Measurements from ENCODE around the gene MUC22. TPM values are rescaled to one million over a fixed set of nuclear protein-coding genes. Genes with fewer than 3 reads are reported as not detected.
"Not testable (repeated sequence)": the region's sequence is repeated elsewhere in the genome, so short reads cannot be mapped to it uniquely, and the experiment has no call there.

Gene MUC22
- total RNA-seq, 6 experiments from 2014 or later: not detected

- no peaks in the 10 kb centered on the region for H3K27me3 ChIP-seq
- H3K36me3 ChIP-seq: no peaks in the 10 kb centered on the region
- intact Hi-C loops (cut with DNase I): loop anchor here in 1 of 2 donors (10.0 kb wide), 1 partner anchor 134 kb away; no protein-coding TSS in a partner anchor
- H3K4me1 ChIP-seq: no peaks in the 10 kb centered on the region
- H3K9me3 ChIP-seq: no peaks in the 10 kb centered on the region
- H3K27ac ChIP-seq: no peak overlapping the region
- WGBS (ENCODE audit: insufficient coverage, low coverage, low lambda C conversion rate, missing lambda C conversion rate): 52% methylated on average over 10 of the region's 10 CpGs
- peak; percentile 43 to 79 (median 54) for ATAC-seq
- TF ChIP-seq CTCF (IDR thresholded peaks at IDR 0.05): peak; percentile 33 to 50 (median 42)
- TF ChIP-seq POLR2A (IDR thresholded peaks at IDR 0.05): no peak
- no peak for DNase-seq
- no peak overlapping the region for H3K4me3 ChIP-seq
Observed at GRCh38 chr6:31058128-31058894, 48.0 kb downstream of the MUC22 start.

GRCh38 chr6:31060145-31060544 lies 49.9 kb downstream of the MUC22 start:
- Histone ChIP-seq H3K4me1 (no peaks in the 10 kb centered on the region), H3K4me3 (no peak overlapping the region), H3K27me3 (no peaks in the 10 kb centered on the region), H3K36me3 (no peaks in the 10 kb centered on the region), H3K9me3 (no peaks in the 10 kb centered on the region), H3K27ac (no peak overlapping the region)
- TF ChIP-seq CTCF (IDR thresholded peaks at IDR 0.05) (no peak), POLR2A (IDR thresholded peaks at IDR 0.05) (no peak)
- WGBS (ENCODE audit: insufficient coverage, low coverage, low lambda C conversion rate, missing lambda C conversion rate): 77% methylated on average over 7 of the region's 8 CpGs
- intact Hi-C loops (cut with DNase I): loop anchor here in 1 of 2 donors (10.0 kb wide), 1 partner anchor 225 kb away; no protein-coding TSS in a partner anchor
- DNase-seq: no peak
- no peak for ATAC-seq

- 63% methylated on average over 5 of the region's 7 CpGs for WGBS (ENCODE audit: insufficient coverage, low coverage, low lambda C conversion rate, missing lambda C conversion rate)
- no peak overlapping the region for H3K4me3 ChIP-seq
- H3K4me1 ChIP-seq: no peaks in the 10 kb centered on the region
- DNase-seq (no peak), ATAC-seq (no peak)
- H3K9me3 ChIP-seq: no peaks in the 10 kb centered on the region
- H3K27me3 ChIP-seq: no peaks in the 10 kb centered on the region
- H3K27ac ChIP-seq: no peak overlapping the region
- no peaks in the 10 kb centered on the region for H3K36me3 ChIP-seq
- TF ChIP-seq POLR2A (IDR thresholded peaks at IDR 0.05) (no peak), CTCF (IDR thresholded peaks at IDR 0.05) (no peak)
- intact Hi-C loops (cut with DNase I): loop anchor here in 1 of 2 donors (10.0 kb wide), 1 partner anchor 229 kb away; no protein-coding TSS in a partner anchor
Observed at GRCh38 chr6:31063906-31064435, 53.7 kb downstream of the MUC22 start.

GRCh38 chr6:31065556-31065955 lies 55.3 kb downstream of the MUC22 start:
- no peak for TF ChIP-seq CTCF (IDR thresholded peaks at IDR 0.05)
- no peak for TF ChIP-seq POLR2A (IDR thresholded peaks at IDR 0.05)
- Histone ChIP-seq H3K4me1 (no peaks in the 10 kb centered on the region), H3K4me3 (no peak overlapping the region), H3K36me3 (no peaks in the 10 kb centered on the region), H3K9me3 (no peaks in the 10 kb centered on the region), H3K27ac (no peak overlapping the region), H3K27me3 (no peaks in the 10 kb centered on the region)
- intact Hi-C loops (cut with DNase I): loop anchor here in 1 of 2 donors (10.0 kb wide), 1 partner anchor 231 kb away; no protein-coding TSS in a partner anchor
- no peak for DNase-seq
- WGBS (ENCODE audit: insufficient coverage, low coverage, low lambda C conversion rate, missing lambda C conversion rate): 17% methylated on average over 1 of the region's 2 CpGs
- ATAC-seq: no peak

GRCh38 chr6:31067028-31067427 lies 56.8 kb downstream of the MUC22 start:
- intact Hi-C loops (cut with DNase I): loop anchor here in 1 of 2 donors (10.0 kb wide), 1 partner anchor 232 kb away; no protein-coding TSS in a partner anchor
- WGBS (ENCODE audit: insufficient coverage, low coverage, low lambda C conversion rate, missing lambda C conversion rate): 82% methylated on average over 6 of the region's 32 CpGs
- DNase-seq: not testable (repeated sequence)

GRCh38 chr6:31067891-31068668 lies 57.8 kb downstream of the MUC22 start:
- not testable (repeated sequence) for DNase-seq, H3K27me3 ChIP-seq, H3K4me1 ChIP-seq, H3K27ac ChIP-seq, ATAC-seq, H3K36me3 ChIP-seq, H3K4me3 ChIP-seq, H3K9me3 ChIP-seq
- WGBS (ENCODE audit: insufficient coverage, low coverage, low lambda C conversion rate, missing lambda C conversion rate): 75% methylated on average over 10 of the region's 11 CpGs
- intact Hi-C loops (cut with DNase I): loop anchor here in 1 of 2 donors (10.0 kb wide), 1 partner anchor 233 kb away; no protein-coding TSS in a partner anchor

More at GRCh38 chr6:31067028-31067427, 56.8 kb downstream of the MUC22 start:
- H3K4me1 ChIP-seq, H3K27me3 ChIP-seq, H3K9me3 ChIP-seq, H3K4me3 ChIP-seq, H3K27ac ChIP-seq, ATAC-seq, H3K36me3 ChIP-seq: not testable (repeated sequence)
